Esophagus muscularis mucosa (tissue), 3 donors: ENCODE measurements around the gene PLPP6.

Source experiments
- CTCF ChIP-seq, 3 experiments: fragments of 200-600 bp in 2 of 3; fragments of 450-650 bp in 1 of 3; sonication (generic) in 2 of 3; IDR thresholded peaks; one replicate each; pipeline ENCODE4 v1.5.1; 2017 to 2019; ENCODE audit warnings: antibody characterized with exemption in 3 of 3, mild to moderate bottlenecking in 2 of 3, moderate library complexity in 1 of 3
- POLR2A ChIP-seq: fragments of 450-650 bp; IDR thresholded peaks from one replicate; pipeline ENCODE4 v1.6.1; 2017; ENCODE audit warnings: antibody characterized with exemption, moderate library complexity, mild to moderate bottlenecking, low read depth
- POLR2AphosphoS5 ChIP-seq, 2 donors: sonication (generic); formaldehyde crosslinking; IDR thresholded peaks; one replicate each; pipeline ENCODE4 v1.6.1; 2017; ENCODE audit warnings: antibody characterized with exemption in 2 of 2

DNA sequence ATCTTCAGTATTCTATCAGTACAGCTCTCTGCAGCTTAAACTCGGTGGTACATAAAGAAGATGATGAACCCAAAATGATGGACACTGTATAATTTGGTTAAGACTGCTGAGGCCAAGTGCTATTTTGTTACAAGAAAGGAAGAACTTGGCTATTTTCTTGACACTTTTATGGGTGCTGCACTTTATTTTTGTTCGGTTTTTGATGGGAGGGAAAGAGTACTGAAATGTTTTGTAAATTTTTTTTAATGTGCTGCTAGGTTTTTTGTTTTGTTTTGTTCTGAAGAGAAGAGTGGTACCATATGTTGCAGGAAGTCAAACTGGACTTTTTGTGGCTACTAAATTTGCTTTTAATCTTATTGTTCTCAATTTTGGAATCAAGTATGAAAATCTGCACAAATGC, 43.9 kb downstream of the PLPP6 start:
- no peak for TF ChIP-seq POLR2A
- TF ChIP-seq CTCF (IDR thresholded peaks at IDR 0.05), result no peak
- no peak for TF ChIP-seq POLR2AphosphoS5 (IDR thresholded peaks at IDR 0.05)
